Stimulated activated CD8-positive, alpha-beta memory T cell treated with anti-CD3 and anti-CD28 coated beads, Interleukin-12 subunit alpha, Interleukin-12 subunit beta, amount 100 ng/mL, for 4 hours (primary cell): Measurements from ENCODE around the gene KCNQ1.

Experiments
- DNase-seq: peaks from one replicate; pipeline ENCODE4 v3.0.0-alpha.2; 2020; ENCODE audit warnings: low read depth

KCNQ1 gene

GRCh38 chr11:2554338-2555207 lies 109.8 kb downstream of the KCNQ1 start:
- no peak for DNase-seq

- no peak for DNase-seq
These were observed 110.5 kb downstream of the KCNQ1 start for GRCh38 chr11:2555336-2555735.

GRCh38 chr11:2555891-2556290 lies 111.1 kb downstream of the KCNQ1 start:
- no peak for DNase-seq

GRCh38 chr11:2557381-2557780 lies 112.6 kb downstream of the KCNQ1 start:
- DNase-seq, result no peak

GRCh38 chr11:2558397-2558796 lies 113.6 kb downstream of the KCNQ1 start:
- DNase-seq, result no peak

- no peak for DNase-seq
These were observed 114.2 kb downstream of the KCNQ1 start for GRCh38 chr11:2558861-2559526.

- no peak for DNase-seq
These were observed 114.9 kb downstream of the KCNQ1 start for GRCh38 chr11:2559527-2560311.

- DNase-seq, result no peak
These were observed 117.1 kb downstream of the KCNQ1 start for GRCh38 chr11:2561696-2562581.

- DNase-seq, result no peak
These were observed 118.0 kb downstream of the KCNQ1 start for GRCh38 chr11:2562890-2563212.

- no peak for DNase-seq
These were observed 118.6 kb downstream of the KCNQ1 start for GRCh38 chr11:2563213-2564007.

- DNase-seq, result no peak
These were observed 119.3 kb downstream of the KCNQ1 start for GRCh38 chr11:2564008-2564530.

- no peak for DNase-seq
These were observed 120.0 kb downstream of the KCNQ1 start for GRCh38 chr11:2564588-2565425.

- DNase-seq, result no peak
These were observed 120.8 kb downstream of the KCNQ1 start for GRCh38 chr11:2565447-2566222.

- DNase-seq, result no peak
These were observed 121.6 kb downstream of the KCNQ1 start for GRCh38 chr11:2566223-2567025.

- DNase-seq, result no peak
These were observed 122.3 kb downstream of the KCNQ1 start for GRCh38 chr11:2567026-2567671.

- DNase-seq, result no peak
These were observed 124.5 kb downstream of the KCNQ1 start for GRCh38 chr11:2569321-2569721.

- no peak for DNase-seq
These were observed 125.0 kb downstream of the KCNQ1 start for GRCh38 chr11:2569731-2570210.
